DND-41 (cell line): ENCODE results near the gene HACD2.

Experiments
- ATAC-seq: fragments of 200-7000 bp; cut with Tn5 transposase; 3 replicates; pipeline ENCODE4 v1.9.1; 2021; ENCODE audit warnings: low read depth; ENCODE audit not compliant: insufficient read depth
- DNase-seq: peaks from one replicate; pipeline ENCODE4 v3.0.0-alpha.2; 2020
- H2AFZ ChIP-seq: 2 replicates; pipeline ENCODE4 v1.6.0; 2012; ENCODE audit warnings: low read depth, low read length
- H3K27ac ChIP-seq: 2 replicates; pipeline ENCODE4 v1.5.1; 2012; ENCODE audit warnings: low read length, inconsistent platforms
- H3K27me3 ChIP-seq: fragments of 200-600 bp; sonication (generic); 2 replicates; pipeline ENCODE4 v1.6.0; 2012; ENCODE audit warnings: low read length, mild to moderate bottlenecking, inconsistent platforms; ENCODE audit not compliant: insufficient read depth, poor library complexity
- H3K36me3 ChIP-seq: 2 replicates; pipeline ENCODE4 v1.5.1; 2012; ENCODE audit warnings: low read length, inconsistent platforms; ENCODE audit not compliant: insufficient read depth
- H3K4me1 ChIP-seq: 2 replicates; pipeline ENCODE4 v1.5.1; 2012; ENCODE audit warnings: mild to moderate bottlenecking, low read length; ENCODE audit not compliant: insufficient read depth
- H3K4me2 ChIP-seq: 2 replicates; pipeline ENCODE4 v1.6.0; 2012; ENCODE audit warnings: mild to moderate bottlenecking, moderate library complexity, low read length, inconsistent platforms; ENCODE audit not compliant: insufficient read depth
- H3K4me3 ChIP-seq, 2 experiments: fragments of 200-600 bp in 1 of 2; shearing (Covaris generic) in 1 of 2; 2 replicates each; pipeline ENCODE4 v1.5.1; 2012 to 2016; ENCODE audit warnings: inconsistent platforms in 2 of 2, low read length in 2 of 2, mild to moderate bottlenecking in 2 of 2, low read depth in 1 of 2, moderate library complexity in 1 of 2
- H3K79me2 ChIP-seq: 2 replicates; pipeline ENCODE4 v1.6.0; 2012; ENCODE audit warnings: low read length, inconsistent platforms; ENCODE audit not compliant: insufficient read depth
- H3K9ac ChIP-seq: 2 replicates; pipeline ENCODE4 v1.6.0; 2012; ENCODE audit warnings: low read depth, mild to moderate bottlenecking, inconsistent platforms, low read length, moderate library complexity
- H3K9me3 ChIP-seq: 2 replicates; pipeline ENCODE4 v1.5.1; 2012; ENCODE audit warnings: low read length, moderate library complexity, mild to moderate bottlenecking, inconsistent platforms; ENCODE audit not compliant: insufficient read depth, severe bottlenecking
- H4K20me1 ChIP-seq: 2 replicates; pipeline ENCODE4 v1.6.0; 2012; ENCODE audit warnings: low read length; ENCODE audit not compliant: insufficient read depth
- EZH2 ChIP-seq: IDR thresholded peaks from 3 replicates; pipeline ENCODE4 v1.6.1; 2012; ENCODE audit warnings: borderline replicate concordance, low read depth, mild to moderate bottlenecking, moderate library complexity, low read length, inconsistent platforms; ENCODE audit not compliant: severe bottlenecking
- TF ChIP-seq, protein P1 (sequence below): IDR thresholded peaks from 2 replicates; pipeline ENCODE4 v1.5.1; 2012; ENCODE audit warnings: borderline replicate concordance, low read length, moderate library complexity, mild to moderate bottlenecking; ENCODE audit not compliant: poor library complexity, severe bottlenecking; ENCODE audit errors: extremely low read depth

The HACD2 gene

DNA sequence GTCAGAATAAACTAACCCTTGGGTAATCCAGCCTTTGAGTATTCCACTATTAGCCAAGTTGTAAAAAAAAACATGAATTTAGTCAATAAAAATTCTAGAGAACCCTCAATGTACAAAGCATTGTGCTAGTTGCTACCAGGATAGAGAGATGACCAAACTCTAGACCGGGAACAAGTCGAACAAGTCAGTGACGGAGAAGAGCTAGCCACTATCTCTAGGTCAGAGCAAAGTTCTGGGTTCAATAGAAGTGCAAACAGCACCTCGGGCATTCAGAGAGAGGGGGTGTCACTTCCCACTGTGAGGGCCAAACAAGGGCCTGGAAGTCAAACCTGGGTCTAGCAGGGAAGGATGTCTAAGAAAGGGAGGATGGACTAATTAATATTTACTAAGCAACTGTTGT is 133.7 kb downstream of the HACD2 start:
- no peak overlapping the region for H3K27ac ChIP-seq
- H4K20me1 ChIP-seq, result no peaks in the 10 kb centered on the region
- ATAC-seq, result no peak
- no peaks in the 10 kb centered on the region for H3K79me2 ChIP-seq
- no peak overlapping the region for H3K4me2 ChIP-seq
- H2AFZ ChIP-seq, result no peak overlapping the region
- no peaks in the 10 kb centered on the region for H3K9me3 ChIP-seq
- TF ChIP-seq, protein P1, sequence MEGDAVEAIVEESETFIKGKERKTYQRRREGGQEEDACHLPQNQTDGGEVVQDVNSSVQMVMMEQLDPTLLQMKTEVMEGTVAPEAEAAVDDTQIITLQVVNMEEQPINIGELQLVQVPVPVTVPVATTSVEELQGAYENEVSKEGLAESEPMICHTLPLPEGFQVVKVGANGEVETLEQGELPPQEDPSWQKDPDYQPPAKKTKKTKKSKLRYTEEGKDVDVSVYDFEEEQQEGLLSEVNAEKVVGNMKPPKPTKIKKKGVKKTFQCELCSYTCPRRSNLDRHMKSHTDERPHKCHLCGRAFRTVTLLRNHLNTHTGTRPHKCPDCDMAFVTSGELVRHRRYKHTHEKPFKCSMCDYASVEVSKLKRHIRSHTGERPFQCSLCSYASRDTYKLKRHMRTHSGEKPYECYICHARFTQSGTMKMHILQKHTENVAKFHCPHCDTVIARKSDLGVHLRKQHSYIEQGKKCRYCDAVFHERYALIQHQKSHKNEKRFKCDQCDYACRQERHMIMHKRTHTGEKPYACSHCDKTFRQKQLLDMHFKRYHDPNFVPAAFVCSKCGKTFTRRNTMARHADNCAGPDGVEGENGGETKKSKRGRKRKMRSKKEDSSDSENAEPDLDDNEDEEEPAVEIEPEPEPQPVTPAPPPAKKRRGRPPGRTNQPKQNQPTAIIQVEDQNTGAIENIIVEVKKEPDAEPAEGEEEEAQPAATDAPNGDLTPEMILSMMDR, result no peak
- TF ChIP-seq EZH2, result no peak
- DNase-seq, result no peak
- no peak overlapping the region for H3K4me3 ChIP-seq
- no peaks in the 10 kb centered on the region for H3K4me1 ChIP-seq
- H3K36me3 ChIP-seq, result no peaks in the 10 kb centered on the region
- peaks cover 3% of the 10 kb centered on the region for H3K27me3 ChIP-seq
- H3K9ac ChIP-seq, result no peak overlapping the region

DNA sequence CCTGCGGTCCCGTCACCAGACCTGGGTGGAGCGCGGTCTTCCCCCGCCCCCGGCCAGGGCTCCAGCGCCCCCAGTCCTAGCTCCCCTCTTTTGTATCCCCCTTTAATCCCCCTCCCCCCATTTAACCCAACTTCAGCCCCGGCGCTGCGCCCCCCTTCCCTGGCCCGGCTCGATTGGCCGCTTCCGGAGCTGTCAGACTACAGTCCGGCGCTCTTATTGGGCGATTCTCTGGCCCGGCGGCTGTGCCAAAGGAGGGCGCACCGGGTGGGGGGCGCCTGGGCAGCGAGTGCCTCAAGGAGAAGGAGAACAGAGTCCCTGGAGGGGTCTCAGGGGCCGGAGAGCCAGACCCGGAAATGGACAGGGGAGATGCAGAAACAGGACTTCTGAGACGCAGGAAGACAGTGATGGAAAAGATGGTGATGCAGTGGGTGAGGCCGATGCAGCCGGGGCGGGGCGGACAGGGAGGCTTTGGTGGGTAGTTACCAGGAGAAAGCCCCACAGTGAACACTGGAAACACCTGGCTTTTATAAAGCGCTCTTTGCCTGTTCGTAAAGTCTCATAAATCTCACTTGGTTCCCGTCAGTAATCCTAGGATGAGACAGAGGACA is 134.8 kb downstream of the HACD2 start:
- ATAC-seq (no peak), DNase-seq (no peak)
- TF ChIP-seq, protein P1, result no peak
- TF ChIP-seq EZH2, result no peak
- Histone ChIP-seq H3K79me2 (no peaks in the 10 kb centered on the region), H3K27ac (no peak overlapping the region), H3K9me3 (no peaks in the 10 kb centered on the region), H3K36me3 (no peaks in the 10 kb centered on the region), H2AFZ (no peak overlapping the region), H3K4me2 (no peak overlapping the region), H4K20me1 (no peaks in the 10 kb centered on the region), H3K27me3 (peaks cover 5% of the 10 kb centered on the region), H3K4me1 (no peaks in the 10 kb centered on the region), H3K9ac (no peak overlapping the region), H3K4me3 (no peak overlapping the region)

DNA sequence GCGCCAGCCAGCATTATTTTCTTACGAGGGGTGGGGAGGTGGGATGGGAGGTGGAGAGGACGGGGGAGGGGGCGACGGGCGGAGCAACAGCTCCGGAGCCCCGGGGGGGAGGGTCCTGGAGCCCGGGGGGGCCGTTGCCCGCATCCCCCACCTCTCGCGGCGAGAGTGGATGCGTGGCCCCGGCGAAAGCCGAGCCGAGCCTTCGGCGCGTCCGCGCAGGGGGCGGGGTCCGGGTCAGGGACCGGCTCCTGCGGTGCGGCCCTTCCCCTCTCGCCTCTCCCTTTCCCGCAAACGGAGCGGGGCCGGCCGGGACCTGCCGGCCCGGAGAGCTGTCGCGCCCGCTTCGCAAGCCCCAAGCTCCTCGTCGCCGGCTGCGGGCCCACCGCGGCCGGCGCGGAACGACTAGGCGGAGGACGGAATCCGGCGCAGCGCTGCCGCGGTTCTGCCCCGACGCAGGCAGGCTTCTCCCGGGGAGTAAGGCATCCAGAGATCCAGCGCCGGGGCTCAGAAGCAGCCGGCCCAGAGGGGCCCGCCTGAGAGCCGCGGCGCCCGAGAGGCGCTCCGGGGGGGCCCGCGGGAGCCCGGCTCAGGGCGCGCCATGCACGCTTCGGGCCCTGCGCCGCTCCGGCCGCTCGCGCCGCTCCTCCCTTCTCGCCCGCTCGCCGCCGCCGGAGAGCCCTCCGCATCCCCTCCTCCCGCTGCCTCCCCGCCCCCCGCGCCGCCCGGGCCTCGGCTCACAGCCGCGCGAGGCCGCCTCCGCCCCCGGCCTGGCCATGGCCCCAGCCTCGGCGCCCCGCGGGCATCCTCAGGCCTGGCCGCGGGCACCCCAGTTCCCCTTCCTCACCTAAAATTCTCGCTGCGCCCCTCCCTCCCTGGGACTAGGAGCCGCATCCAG is 135.5 kb downstream of the HACD2 start:
- Histone ChIP-seq H3K27me3 (peaks cover 2% of the 10 kb centered on the region), H3K79me2 (no peaks in the 10 kb centered on the region), H3K9ac (no peak overlapping the region), H3K4me3 (no peak overlapping the region), H2AFZ (no peak overlapping the region), H3K9me3 (no peaks in the 10 kb centered on the region), H4K20me1 (no peaks in the 10 kb centered on the region), H3K27ac (no peak overlapping the region), H3K4me2 (no peak overlapping the region), H3K36me3 (no peaks in the 10 kb centered on the region), H3K4me1 (no peaks in the 10 kb centered on the region)
- ATAC-seq (no peak), DNase-seq (no peak)
- TF ChIP-seq, protein P1, result no peak
- TF ChIP-seq EZH2, result no peak
